Stimulated activated CD8-positive, alpha-beta memory T cell treated with anti-CD3 and anti-CD28 coated beads, Interleukin-12 subunit alpha, Interleukin-12 subunit beta, amount 100 ng/mL, for 4 hours (primary cell): Measurements from ENCODE around the gene EVX2.

Source experiments
- DNase-seq: peaks from one replicate; pipeline ENCODE4 v3.0.0-alpha.2; 2020; ENCODE audit warnings: low read depth

Gene EVX2

DNA sequence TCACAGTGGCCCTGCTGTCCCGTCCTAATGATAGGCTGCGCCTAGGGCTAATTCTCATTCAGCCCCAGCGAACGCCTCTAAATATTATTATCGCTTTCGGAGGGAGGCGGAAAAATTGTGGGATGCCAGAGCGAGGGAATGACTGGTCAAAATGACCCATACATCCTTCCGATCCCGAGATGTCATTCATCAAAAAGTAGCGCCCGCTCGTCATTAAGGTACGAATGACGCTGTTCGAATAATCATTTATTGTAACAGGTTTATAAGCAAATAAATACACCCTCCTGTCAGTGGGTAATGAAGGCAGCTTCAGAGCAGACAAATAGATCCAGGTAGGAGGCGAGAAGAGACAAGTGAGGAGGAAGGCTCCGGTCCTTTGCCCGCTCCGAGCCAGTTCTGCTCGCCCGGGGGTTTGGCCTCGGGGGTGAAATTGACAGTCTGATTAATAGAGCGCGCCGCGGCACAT, at the start of gene EVX2:
Gene EVX2, minus strand, starts transcription at position 167 of the 466 bp plus-strand sequence. CDS start 186 bp downstream, outside the sequence.
- no peak for DNase-seq

DNA sequence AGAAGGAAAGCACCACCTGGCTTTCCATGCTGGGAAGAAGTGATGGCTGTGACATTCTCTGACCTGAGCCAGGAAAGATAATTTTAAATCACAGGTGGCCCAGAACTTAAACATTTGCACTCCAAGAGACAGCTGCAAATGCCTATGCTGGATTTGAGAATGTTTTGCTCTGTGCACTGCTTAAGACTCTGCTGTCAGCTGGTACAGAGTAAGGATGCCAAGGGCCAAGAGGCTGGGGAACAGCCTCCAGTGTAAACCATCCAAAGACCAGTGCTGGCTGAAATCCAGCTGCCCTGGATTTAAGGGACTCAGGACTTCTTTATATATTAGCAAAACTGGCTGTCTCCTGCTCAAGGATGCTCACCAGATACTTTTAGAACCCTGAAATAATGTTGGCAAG, 49.6 kb upstream of the EVX2 start:
- DNase-seq = no peak

DNA sequence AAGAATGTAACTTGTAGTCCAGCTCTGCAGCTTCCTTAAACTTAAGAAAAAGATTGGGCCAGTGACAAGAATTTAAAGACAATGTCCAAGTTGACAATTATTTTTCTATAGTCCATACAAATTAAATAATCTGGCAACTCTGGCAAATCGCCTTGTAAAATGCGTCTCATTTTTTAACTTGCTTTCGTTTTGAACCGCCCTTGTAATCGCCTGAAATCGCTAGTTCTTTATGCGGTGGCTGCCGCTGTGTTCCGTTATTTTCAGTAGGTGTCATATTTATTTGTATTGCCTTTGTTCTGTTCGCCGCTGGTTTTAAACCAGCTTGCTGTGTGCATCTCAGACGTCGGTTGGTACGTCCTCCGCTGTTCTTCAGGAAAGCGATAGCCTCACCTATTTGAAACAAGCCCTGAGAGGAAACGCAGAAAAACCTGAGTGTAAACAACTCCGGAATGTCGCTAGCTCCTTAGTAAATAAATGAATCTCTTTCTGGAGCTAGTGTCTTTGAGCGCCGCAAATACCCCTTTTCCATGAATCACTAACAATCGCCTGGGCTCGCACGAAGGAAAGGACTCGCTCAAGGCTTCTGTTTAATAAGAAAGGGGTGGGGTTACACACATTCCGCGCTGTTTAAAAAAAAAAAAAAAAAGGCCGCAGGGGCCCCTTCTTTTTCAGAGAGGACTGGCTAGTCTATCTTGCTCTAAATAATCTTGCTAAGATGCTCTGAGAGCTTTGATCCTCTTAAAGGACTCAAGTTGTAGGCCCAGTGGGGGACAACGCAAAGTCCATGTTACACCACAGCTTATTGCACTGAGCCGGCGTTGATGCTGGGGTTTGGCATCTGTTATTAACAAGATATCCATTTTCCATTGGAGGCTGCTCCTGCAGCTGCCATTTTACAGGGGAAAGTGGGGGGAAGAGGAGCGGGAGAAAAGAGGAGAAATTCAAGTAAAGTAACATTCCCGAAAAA, 48.7 kb upstream of the EVX2 start:
- DNase-seq = no peak

DNA sequence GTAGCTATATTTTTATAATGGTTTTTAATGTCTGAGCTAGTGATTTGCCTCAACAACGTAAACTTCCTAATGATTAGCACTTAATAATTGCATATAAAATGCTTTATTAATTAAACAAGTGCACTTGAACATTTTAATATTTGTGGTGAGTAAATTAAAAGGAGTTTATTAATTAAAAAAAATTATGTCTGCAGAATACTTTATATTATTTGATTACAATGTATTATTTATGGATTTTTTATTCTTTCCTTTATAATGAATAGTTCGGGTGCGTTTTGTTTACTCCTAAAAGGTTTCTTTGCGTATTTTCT, 48.0 kb upstream of the EVX2 start:
- no peak for DNase-seq

DNA sequence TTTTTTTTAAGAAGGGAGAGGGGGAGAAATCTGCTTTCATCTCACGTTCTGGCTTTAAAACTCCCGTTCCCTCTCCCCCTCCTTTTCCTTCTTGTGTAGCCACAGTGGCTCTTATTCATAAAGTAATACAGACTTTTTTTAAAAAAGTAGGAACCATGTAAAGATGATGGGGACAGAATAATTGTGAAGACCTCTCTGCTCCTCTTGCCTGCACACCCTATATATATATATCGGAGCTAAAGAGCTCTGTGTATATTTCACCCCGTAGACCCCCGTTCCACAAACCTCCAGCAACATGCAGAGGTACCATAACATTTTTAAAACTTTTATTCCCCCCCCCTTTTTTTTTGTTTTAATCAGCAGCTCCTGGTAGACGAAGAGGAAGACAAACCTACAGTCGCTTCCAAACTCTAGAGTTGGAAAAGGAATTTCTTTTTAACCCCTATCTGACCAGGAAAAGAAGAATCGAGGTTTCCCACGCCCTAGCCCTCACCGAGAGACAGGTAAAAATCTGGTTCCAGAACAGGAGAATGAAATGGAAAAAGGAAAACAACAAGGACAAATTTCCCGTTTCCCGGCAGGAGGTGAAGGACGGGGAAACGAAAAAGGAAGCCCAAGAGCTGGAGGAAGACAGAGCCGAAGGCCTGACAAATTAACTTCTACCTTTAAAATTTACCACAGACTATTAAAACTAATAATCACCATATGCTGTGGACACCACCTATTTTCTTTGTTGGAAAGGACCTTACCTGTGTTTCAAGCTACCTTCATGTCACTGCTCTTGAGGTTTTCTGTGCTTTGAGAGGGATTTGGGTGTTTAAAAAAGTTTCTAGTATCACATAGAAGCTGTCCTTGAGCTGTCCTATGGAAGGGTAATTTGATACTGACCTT, 47.4 kb upstream of the EVX2 start:
- DNase-seq = no peak

DNA sequence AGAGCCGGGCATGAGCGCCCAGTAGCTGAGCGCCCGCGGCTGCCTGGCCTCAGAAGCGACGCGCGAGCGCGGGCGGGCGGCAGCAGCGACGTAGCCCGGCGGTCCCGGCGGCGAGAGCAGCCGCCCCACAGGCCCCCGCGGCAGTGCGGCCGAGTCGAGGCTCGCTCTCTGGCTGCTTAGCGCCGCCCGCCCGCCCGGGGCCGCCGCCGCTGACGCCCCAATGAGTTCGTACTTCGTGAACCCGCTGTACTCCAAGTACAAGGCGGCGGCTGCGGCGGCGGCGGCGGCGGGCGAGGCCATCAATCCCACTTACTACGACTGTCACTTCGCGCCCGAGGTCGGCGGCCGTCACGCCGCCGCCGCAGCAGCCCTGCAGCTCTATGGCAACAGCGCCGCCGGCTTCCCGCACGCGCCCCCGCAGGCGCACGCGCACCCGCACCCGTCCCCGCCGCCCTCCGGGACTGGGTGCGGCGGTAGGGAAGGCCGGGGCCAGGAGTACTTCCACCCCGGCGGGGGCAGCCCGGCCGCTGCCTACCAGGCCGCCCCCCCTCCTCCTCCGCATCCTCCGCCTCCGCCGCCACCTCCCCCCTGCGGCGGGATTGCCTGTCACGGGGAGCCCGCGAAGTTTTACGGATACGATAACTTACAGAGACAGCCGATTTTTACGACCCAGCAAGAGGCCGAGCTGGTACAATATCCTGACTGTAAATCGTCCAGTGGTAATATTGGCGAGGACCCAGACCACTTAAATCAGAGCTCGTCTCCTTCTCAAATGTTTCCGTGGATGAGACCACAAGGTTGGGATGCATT, 46.6 kb upstream of the EVX2 start:
- no peak for DNase-seq

DNA sequence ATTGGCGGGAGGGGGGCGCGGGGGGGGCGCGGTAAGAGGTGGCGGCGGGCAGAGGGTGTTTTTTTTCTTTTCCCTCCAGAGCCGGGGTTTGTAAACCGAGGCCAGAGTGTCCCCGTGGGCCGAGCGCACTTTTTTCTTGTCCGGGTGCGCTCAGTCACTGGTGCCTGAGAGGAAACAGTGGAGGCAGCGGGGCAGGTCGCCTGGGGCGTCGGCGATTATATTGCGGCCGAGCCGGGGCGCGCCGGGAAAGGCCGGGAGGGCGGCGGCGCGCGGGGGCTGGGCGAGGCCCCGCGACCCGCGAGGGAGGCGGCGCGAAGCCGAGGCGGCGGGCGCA, 46.0 kb upstream of the EVX2 start:
- no peak for DNase-seq

DNA sequence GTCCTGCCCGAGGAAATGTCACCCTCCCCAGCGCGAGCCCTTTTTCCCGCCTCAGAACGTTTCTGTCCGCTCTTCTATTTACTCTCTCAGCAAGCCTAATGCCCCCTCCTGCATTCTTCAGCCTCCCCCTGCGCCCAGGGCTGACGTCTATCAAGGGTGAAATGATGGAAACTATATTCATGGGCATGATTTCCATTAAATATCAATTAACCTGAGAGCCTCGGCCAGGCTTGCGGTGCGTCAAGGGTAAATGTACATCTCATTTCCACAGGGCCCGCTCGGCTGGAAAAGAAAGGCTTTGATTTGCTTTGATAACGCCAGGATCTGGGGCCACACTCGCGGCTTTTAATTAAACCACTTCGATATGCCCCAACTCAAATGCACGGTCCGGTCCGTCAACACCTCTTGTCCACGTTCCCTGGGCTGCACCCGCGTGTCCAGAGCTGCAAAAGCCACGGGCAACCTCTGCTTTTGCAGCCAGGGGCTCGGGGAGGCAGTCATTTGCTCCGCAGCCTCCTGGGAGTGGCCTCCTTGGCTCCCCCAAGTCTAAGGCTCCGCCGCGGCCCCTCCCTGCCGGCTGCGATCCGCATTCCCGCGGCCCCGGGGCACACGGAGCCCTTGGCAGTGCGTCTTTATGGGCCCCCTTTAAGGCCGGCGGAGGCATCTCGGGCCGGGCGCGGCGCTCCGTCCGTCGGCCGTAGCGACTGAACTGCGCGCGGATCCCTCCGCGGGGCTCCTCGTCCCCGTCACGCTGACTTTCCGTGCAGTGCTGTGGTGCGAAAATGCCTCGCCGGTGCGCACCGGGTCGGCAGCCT, 45.4 kb upstream of the EVX2 start, which contains the start of gene HOXD8:
Gene HOXD8, plus strand, starts transcription at position 724 of the 815 bp plus-strand sequence. CDS start 662 bp downstream, outside the sequence.
- DNase-seq = no peak

DNA sequence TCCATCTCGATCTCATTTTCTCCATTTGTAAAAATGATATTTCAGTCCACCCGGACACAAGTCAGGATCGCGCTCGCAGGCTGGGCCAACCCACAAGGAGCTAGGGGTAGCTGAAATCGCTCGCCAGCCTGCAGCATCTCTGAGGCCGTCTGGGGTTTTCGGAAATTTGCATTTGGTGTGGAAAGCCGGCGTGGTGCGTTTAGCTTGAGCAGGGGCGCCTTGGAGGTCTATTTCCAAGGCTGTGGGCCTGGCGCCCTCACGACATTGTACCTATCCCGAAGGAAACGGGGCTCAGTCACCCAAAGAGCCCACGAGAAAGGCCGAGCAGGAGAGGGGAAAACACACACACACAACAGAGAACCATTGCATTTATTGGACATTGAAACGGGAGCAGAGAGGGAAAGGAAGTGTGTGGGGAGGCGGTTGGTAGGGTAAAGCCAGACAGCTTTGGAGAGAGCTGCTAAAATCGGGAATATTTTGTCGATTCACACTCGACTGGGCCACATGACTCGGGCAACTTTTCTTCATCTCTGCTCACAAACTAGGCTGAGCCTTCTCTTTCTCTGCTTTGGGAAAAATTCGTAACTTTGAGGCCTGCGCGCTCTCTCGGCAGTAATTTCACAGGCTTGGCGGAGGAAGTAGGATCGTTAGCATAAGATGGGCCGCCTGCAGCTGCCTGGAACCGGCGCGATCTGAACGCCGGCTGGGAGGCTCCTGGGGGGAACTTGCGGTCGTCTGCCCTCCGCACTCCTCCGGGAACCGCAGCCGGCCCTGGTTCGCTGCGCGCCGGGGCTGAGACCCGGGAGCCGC, 44.6 kb upstream of the EVX2 start:
- DNase-seq = no peak

DNA sequence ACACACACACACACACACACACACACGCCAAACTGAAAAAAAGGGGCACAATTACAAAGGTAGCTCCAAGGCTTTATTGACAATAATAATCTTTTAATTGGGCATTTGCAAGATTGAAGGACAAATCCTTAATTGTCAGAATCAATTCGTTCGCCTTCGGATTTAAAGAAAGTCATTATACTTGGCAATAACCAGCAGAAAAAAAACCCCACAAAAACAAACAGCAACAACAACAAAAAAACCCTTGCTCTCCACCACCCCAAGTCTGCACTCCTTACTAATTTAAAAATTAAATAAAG, 44.0 kb upstream of the EVX2 start:
- DNase-seq = no peak

DNA sequence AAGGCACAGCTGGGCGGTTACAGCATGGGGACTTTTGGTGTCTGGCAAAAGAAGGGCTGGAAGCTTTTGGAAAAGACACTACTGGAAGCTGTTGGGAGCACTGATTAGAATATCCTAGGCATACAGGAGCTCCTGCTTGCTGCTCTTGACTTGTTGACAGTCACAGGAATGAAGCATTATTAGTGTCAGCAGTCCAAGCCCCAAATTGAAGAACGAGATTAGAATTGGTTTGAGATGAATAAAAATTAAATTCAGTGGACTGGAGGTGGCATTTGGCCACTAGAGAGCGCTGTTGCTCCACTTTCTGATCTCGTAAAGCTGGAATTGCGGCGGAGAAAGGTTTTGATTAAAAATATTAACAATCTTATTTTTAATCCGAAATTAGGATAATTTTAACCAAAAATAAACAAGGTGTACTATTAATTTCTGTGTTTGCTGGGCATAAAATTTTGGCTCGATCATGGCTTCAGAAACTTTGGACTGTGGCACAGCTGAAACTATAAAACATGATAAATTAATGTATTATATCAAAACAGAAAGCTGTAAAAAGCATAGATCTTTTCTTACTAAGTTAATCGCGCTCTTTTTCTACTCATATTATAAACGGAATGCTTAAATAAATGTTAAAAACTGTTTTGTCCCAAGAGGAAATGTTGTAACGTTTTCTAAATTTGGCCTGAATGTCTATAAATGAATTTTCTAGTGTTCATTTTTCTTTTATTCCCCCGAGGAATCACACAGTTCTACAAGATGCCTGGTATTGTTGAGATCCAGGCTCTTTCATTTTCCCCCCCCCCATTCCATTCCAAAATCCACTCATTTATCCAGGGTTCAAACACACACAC, 43.4 kb upstream of the EVX2 start:
- peak; percentile 25 for DNase-seq

DNA sequence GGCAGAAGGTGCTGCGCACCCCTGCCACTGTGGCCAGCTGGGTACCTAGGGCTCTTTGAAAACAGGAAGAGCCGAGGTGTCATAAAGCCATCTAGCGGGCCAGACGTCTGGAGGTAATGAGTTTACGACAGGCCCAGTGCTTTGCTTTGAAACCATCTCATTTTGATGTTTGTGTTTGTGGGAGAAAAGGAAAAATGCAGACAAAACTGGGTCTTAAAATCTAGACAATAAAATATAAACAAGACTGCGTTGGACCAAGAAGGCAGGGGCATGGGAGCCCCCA, 42.0 kb upstream of the EVX2 start:
- DNase-seq = no peak

DNA sequence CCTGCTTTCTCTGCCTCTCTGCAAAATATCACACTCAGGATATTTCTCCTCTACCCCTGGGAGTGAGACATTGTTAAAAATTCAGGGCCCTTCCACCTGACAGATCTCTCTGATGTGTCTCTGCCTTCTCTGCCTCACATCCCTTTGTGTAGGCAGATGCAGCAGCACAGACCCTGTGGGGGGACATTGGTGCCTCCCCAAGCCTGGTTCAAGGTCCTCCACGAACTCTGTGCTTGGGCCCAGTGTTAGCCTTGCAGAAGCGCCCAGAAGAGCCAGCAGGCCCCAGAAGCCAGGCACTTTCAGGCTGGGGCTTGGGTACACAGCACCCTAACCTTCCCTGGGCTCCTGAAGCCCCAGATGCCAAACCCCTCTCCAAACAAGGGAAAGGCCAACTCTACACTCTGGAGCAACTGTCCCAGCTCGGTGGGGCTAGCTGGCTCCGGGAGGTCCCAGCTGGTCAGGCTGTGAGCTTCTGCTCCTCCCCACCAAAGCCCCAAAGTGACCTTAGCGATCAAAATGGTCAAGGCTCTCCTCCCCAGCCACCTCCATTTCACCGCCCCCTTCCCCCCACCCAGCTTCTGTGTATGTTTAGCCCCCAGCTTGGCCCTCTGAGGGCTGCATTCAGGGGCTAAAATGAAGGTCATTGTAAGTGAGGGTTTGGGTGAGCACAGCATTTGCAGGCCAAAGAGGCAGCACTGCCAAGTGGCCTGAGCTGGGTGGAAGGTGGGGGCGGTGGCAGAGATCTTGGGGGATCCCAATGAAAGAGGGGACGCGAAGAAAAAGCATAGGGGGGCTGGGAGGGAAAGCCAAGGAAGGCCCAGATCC, 41.4 kb upstream of the EVX2 start:
- DNase-seq = no peak

DNA sequence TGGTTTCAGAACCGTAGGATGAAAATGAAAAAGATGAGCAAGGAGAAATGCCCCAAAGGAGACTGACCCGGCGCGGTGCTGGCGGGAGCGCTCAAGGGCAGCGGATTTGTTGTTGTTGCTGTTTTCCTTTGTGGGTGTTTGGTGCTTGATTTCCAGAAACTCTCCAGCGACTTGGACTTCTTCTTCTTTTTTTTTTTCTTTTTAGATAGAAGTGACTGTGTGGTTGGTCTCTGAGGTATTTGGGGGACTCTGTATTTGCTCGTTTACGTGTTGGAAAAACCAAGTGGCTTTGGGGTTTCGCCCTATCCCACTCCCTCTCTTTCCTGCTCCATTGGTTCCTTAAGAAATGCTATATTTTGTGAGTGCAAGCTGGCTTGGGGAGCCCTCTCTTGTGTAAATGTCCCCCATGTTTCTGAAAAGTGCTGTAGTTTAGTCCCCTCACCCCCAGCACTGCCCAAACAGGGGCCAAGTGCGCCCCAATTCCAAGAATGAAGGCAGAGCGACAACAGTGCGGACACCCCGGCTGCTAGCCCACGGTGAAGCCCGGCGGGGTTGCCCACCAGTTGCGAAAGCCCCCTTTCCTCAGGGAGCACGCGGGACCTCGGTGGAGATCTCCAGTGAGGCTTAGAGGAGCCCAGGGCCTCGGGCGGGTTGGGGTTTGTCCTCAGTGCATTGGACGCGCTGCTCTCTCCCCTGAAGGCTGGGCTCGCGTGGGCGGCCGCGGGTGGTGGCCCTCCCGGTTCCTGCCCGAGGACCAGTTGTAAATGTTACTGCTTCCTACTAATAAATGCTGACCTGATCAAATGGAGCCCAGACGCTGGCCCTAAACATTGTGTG, 40.6 kb upstream of the EVX2 start:
- DNase-seq = no peak

DNA sequence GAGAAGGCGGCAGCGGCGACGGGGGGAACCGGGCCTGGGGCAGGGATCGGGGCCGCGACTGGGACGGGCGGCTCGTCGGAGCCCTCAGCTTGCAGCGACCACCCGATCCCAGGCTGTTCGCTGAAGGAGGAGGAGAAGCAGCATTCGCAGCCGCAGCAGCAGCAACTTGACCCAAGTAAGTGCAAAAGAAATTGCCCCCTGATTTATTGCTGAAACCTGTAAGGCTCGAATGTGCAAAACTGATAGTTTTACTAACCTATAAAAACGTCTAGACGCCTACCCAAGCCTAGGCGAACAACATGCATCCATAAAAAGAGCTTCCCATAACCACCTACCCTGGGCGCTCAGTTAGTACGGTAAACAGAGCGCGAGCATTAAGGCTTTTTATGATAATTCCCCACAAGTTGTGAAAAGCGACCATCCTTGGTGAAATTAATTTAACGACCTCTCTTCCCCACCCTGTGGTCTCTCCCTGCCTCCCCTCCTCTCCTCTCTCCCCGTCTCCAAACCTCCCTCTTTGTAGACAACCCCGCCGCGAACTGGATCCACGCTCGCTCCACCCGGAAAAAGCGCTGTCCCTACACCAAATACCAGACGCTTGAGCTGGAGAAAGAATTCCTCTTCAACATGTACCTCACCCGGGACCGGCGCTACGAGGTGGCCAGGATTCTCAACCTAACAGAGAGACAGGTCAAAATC, 39.8 kb upstream of the EVX2 start:
- DNase-seq = no peak

DNA sequence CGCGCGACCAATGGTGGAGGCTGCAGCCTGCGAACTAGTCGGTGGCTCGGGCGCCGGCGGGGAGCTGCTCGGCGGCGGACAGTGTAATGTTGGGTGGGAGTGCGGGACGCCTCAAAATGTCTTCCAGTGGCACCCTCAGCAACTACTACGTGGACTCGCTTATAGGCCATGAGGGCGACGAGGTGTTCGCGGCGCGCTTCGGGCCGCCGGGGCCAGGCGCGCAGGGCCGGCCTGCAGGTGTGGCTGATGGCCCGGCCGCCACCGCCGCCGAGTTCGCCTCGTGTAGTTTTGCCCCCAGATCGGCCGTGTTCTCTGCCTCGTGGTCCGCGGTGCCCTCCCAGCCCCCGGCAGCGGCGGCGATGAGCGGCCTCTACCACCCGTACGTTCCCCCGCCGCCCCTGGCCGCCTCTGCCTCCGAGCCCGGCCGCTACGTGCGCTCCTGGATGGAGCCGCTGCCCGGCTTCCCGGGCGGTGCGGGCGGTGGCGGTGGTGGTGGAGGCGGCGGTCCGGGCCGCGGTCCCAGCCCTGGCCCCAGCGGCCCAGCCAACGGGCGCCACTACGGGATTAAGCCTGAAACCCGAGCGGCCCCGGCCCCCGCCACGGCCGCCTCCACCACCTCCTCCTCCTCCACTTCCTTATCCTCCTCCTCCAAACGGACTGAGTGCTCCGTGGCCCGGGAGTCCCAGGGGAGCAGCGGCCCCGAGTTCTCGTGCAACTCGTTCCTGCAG, 39.1 kb upstream of the EVX2 start, which contains the start of gene HOXD9:
Gene HOXD9, plus strand, starts transcription at position 37 of the 728 bp plus-strand sequence. Its CDS starts 50 bp downstream, at position 87.
- DNase-seq = no peak
